Kidney glomerular epithelial cell (primary cell): ENCODE results near the gene MRPL48.
"Not testable (repeated sequence)": the region's sequence is repeated elsewhere in the genome, so short reads cannot be mapped to it uniquely, and the experiment has no call there.

ENCODE experiments used
- DNase-seq: peaks from one replicate; lab custom pipeline; 2025; lab: John Stamatoyannopoulos, UW

The MRPL48 gene

GRCh38 chr11:73839123-73839457 is 51.4 kb downstream of the MRPL48 start:
- no peak for DNase-seq

- DNase-seq = no peak
These were observed 63.5 kb downstream of the MRPL48 start for GRCh38 chr11:73851046-73851764.

- no peak for DNase-seq
These were observed 64.4 kb downstream of the MRPL48 start for GRCh38 chr11:73852049-73852448.

GRCh38 chr11:73854680-73855079 is 67.0 kb downstream of the MRPL48 start:
- DNase-seq = no peak

GRCh38 chr11:73856031-73856567 is 68.4 kb downstream of the MRPL48 start:
- DNase-seq = no peak

GRCh38 chr11:73859671-73860070 is 72.0 kb downstream of the MRPL48 start:
- no peak for DNase-seq

GRCh38 chr11:73860202-73860601 is 72.5 kb downstream of the MRPL48 start:
- no peak for DNase-seq

GRCh38 chr11:73862986-73863385 is 75.3 kb downstream of the MRPL48 start:
- DNase-seq = peak; percentile 15

GRCh38 chr11:73866095-73866579 is 78.5 kb downstream of the MRPL48 start:
- no peak for DNase-seq

- DNase-seq = peak; percentile 83
These were observed 78.9 kb downstream of the MRPL48 start for GRCh38 chr11:73866586-73866996.

- no peak for DNase-seq
These were observed 81.8 kb downstream of the MRPL48 start for GRCh38 chr11:73869332-73869949.

- DNase-seq = no peak
These were observed 82.6 kb downstream of the MRPL48 start for GRCh38 chr11:73870261-73870660.

- no peak for DNase-seq
These were observed 85.2 kb downstream of the MRPL48 start for GRCh38 chr11:73872749-73873357.

- DNase-seq = no peak
These were observed 87.7 kb downstream of the MRPL48 start for GRCh38 chr11:73875380-73875779.

- DNase-seq = peak; percentile 13
These were observed 88.2 kb downstream of the MRPL48 start for GRCh38 chr11:73875840-73876239.

GRCh38 chr11:73876424-73877310 is 89.0 kb downstream of the MRPL48 start, which contains the start of the genes COA4 and PAAF1:
COA4 (minus strand) TSS chr11:73876846; CDS start chr11:73873378, 3,468 bp downstream.
PAAF1 (plus strand) TSS chr11:73876999; CDS start chr11:73877022, 23 bp downstream.
- peak; percentile 95 for DNase-seq

GRCh38 chr11:73878771-73879170 is 91.1 kb downstream of the MRPL48 start:
- DNase-seq = no peak

GRCh38 chr11:73880449-73880848 is 92.8 kb downstream of the MRPL48 start:
- not testable (repeated sequence) for DNase-seq

- no peak for DNase-seq
These were observed 96.2 kb downstream of the MRPL48 start for GRCh38 chr11:73883856-73884255.

- DNase-seq = no peak
These were observed 100.6 kb downstream of the MRPL48 start for GRCh38 chr11:73888244-73888643.

- no peak for DNase-seq
These were observed 101.3 kb downstream of the MRPL48 start for GRCh38 chr11:73889019-73889418.

- no peak for DNase-seq
These were observed 101.9 kb downstream of the MRPL48 start for GRCh38 chr11:73889536-73889935.
